OCI-M1 (cell line): ENCODE results near the gene TTLL12.

Experiments used
- DNase-seq: peaks from one replicate; lab custom pipeline; 2025; lab: John Stamatoyannopoulos, UW

Gene TTLL12

GRCh38 chr22:43199541-43199940 lies 12.6 kb upstream of the TTLL12 start:
- DNase-seq = no peak

GRCh38 chr22:43198936-43199335 lies 12.0 kb upstream of the TTLL12 start:
- DNase-seq = no peak

GRCh38 chr22:43198126-43198525 lies 11.2 kb upstream of the TTLL12 start:
- DNase-seq = no peak

GRCh38 chr22:43197271-43197941 lies 10.5 kb upstream of the TTLL12 start:
- DNase-seq = no peak

GRCh38 chr22:43191831-43192230 lies 4.9 kb upstream of the TTLL12 start:
- no peak for DNase-seq

GRCh38 chr22:43188829-43189545 lies 2.1 kb upstream of the TTLL12 start:
- DNase-seq = no peak

- DNase-seq = peak; percentile 97
Measured at GRCh38 chr22:43187171-43188099, 501 bp upstream of the TTLL12 start.

- DNase-seq = peak; percentile 36
Measured at GRCh38 chr22:43185860-43186261, 1.1 kb downstream of the TTLL12 start.

GRCh38 chr22:43183496-43184277 lies 3.2 kb downstream of the TTLL12 start:
- peak; percentile 85 for DNase-seq

- DNase-seq = no peak
Measured at GRCh38 chr22:43182726-43183125, 4.2 kb downstream of the TTLL12 start.

- DNase-seq = no peak
Measured at GRCh38 chr22:43182118-43182517, 4.8 kb downstream of the TTLL12 start.

GRCh38 chr22:43181321-43182076 lies 5.4 kb downstream of the TTLL12 start:
- DNase-seq = no peak

GRCh38 chr22:43180670-43181069 lies 6.3 kb downstream of the TTLL12 start:
- DNase-seq = no peak

GRCh38 chr22:43179911-43180195 lies 7.1 kb downstream of the TTLL12 start:
- no peak for DNase-seq

GRCh38 chr22:43179146-43179910 lies 7.6 kb downstream of the TTLL12 start:
- DNase-seq = no peak

- DNase-seq = no peak
Measured at GRCh38 chr22:43177479-43177878, 9.5 kb downstream of the TTLL12 start.

- DNase-seq = no peak
Measured at GRCh38 chr22:43176090-43176489, 10.8 kb downstream of the TTLL12 start.

- DNase-seq = no peak
Measured at GRCh38 chr22:43174941-43175531, 11.9 kb downstream of the TTLL12 start.

- no peak for DNase-seq
Measured at GRCh38 chr22:43173976-43174720, 12.8 kb downstream of the TTLL12 start.
